Stimulated activated CD4-positive, alpha-beta T cell treated with anti-CD3 and anti-CD28 coated beads, Interleukin-15, amount 100 ng/mL, for 24 hours (primary cell): ENCODE results near the gene TRMT11.
"Not testable (repeated sequence)": the region's sequence is repeated elsewhere in the genome, so short reads cannot be mapped to it uniquely, and the experiment has no call there.

Source experiments
- DNase-seq: peaks from one replicate; pipeline ENCODE4 v3.0.0-alpha.2; 2020

TRMT11 gene

DNA sequence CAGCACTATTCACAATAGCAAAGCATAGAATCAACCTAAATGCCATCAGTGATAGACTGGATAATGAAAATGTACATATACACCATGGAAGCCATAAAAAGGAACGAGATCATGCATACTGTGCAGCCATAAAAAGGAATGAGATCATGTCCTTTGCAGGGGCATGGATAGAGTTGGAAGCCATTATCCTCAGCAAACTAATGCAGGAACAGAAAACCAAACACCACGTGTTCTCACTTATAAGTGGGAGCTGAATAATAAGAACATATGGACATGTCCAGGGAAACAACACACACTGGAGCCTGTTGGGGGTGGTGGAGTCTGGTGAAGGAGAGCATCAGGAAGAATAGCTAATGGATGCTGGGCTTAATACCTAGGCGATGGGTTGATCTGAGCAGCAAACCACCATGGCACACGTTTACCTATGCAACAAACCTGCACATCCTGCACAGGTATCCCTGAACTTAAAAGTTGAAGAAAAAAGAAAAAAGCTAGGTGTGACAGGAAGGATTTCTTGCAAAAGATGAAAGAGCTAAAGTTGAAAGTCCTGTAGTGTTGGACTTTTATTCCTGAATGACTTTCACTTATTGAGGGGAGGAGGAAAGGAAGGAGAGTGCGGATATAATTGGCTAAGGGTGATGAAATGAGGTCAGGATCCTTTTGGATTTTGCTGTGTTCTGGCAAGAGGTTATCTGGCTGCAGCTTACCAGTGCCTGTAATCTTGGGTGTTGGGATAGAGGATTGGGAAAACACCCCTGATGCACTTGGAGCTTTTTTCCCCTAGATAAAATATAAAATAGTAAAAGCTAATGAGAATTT lies 8.5 kb downstream of the TRMT11 start:
- DNase-seq, result no peak

DNA sequence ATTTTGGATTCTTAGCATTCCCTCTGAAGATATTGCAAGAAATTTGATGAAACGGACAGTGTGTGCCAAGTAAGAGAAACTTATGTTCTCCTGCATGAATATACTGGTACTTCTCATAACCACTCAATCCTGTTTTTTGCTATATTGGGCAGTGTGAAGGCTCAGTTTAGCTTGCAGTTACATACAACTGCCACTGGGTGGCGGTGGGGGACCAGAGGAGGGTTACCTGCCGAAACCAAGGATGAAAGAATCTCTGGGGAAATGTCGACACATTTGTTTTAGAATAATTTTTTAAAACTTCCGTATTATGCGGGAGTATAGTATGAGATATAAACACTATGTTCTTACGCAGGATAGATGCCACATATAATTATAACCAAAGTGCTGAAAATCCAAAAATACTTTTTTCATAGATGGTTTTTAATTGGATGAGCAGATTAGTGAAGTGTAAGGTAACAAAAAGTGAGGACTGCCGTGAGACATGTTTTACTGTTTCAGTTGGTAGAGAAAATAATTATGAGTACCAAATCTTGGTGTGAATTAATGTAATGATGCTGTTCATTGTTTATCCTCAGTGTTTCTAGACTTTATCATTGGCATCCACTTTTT lies 9.7 kb downstream of the TRMT11 start:
- DNase-seq, result peak; percentile 73

DNA sequence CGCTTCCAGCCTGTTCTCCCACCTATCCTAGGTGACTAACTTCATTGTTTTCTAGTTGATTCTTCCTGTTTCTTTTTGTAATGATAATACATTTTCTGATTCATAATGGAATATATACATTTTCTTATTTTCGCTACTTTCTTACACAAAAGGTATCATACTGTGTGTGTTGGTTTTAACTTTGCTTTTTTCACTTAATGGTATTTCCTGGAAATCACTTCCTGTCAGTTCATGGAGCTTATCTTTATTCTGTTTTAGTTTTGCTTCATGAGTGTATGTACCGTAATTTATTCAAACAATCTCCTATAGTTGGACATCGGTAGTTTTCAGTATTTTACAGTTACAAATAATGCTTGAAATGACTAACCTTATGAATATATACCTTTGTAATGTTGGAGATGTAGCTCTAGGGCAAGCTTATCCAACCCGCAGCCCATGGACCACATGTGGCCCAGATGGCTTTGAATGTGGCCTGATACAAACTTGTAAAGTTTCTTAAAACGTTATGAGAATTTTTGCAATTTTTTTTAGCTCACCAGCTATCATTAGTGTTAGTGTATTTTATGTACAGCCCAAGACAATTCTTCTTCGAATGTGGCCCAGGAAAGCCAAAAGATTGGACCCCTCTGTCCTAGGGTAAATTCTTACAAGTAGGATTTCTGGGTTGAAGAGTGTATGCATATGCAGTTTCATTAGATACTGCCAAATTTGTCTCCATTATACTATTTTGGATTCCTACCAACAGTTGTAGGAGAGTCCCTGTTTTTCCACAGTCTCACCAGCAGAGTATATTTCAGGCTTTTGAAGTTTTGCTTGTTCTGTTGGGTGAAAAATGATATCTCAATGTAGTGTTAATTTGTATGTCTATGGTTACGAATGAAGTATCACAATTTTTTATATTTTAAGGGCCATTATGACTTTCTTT lies 16.7 kb downstream of the TRMT11 start:
- DNase-seq, result no peak

DNA sequence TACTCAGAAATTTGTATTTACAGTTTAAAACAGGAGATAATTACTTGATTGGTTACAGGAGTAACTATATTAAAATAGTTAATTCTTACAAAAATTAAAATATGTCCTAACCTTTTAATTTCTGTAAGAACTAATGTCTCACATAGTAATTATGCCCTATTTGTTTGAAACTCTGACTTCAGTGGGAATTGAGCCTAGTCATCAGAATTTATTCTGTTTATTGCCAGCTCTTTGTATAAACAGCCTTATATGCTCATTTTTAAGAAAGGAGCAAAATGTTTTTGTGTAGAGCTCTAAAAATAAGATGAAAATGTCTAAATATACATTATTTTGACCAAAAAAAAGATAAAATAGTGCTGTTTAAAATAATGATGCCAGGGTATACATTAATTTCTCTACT lies 21.5 kb downstream of the TRMT11 start:
- no peak for DNase-seq

DNA sequence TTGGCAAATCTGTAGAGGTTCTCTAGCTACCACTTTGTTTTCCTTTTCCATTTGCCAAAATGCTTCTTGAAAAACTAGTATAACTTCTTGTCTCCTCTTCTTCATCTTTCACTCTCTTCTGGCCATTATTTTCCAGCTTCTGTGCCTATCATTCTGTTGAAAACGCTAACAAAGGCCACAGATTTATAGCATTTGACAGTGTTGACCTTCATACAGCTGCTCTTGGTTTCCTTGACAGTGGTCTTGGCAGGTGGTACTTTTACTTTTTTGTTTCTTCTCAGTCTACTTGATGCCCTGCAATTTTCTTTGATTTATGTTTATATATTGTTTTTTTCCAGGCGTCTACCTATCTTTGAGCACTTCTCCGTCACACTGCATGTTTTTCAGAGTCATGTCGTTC lies 23.7 kb downstream of the TRMT11 start:
- no peak for DNase-seq

DNA sequence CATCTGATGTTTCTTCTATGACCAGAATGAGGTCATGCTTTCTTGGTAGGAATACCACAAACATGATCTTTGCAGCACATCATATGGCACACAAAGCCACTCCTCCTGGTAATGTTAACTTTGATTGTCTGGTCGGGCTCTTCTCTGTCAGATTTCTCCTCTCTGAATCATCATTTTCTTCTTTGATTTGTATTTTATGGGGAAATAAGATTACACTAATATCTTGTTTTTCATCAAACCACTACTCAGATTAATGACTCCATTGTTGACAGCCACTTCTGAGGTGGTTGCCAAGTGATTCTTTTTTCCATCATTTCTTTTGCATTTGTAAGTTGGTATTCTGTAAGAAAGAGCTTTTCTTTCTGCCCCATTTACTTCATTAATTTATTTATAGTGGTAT lies 29.5 kb downstream of the TRMT11 start:
- no peak for DNase-seq

DNA sequence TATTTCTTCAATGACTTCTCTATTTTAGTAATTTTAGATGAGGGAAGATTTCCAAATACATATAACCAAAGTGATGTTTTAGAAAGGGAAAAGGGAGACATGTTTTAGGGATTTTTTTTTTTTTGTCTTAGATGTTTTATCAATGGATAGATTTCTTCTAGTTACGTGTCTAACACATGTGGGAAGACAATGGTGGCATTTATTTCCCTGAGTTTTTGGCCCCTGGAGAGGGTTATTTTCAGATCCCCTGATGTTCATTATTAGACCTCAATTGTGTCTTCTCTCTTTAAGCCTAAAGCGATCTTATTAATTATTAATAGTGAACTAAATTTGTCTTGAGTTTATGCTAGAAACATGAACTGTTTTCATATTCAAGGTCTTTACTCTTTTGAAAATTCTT lies 30.3 kb downstream of the TRMT11 start:
- DNase-seq, result no peak

DNA sequence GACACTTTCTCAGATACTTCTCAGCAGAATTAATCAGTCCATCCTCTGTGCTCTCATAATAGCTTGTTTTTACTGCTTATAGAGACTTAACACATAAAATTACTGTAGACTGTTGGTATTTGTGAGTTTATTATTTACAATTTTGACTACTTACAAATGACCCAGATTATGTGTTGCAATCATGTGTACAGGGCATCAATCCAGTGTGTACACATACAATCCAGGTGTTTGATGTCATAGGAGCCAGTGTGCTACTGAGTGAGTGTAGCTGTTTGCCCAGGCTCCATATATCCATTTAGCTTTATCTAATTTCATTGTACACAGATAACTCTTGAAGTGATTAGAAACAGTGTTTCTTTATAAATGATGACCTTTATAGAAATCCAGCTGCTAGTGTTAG lies 31.3 kb downstream of the TRMT11 start:
- DNase-seq, result no peak

DNA sequence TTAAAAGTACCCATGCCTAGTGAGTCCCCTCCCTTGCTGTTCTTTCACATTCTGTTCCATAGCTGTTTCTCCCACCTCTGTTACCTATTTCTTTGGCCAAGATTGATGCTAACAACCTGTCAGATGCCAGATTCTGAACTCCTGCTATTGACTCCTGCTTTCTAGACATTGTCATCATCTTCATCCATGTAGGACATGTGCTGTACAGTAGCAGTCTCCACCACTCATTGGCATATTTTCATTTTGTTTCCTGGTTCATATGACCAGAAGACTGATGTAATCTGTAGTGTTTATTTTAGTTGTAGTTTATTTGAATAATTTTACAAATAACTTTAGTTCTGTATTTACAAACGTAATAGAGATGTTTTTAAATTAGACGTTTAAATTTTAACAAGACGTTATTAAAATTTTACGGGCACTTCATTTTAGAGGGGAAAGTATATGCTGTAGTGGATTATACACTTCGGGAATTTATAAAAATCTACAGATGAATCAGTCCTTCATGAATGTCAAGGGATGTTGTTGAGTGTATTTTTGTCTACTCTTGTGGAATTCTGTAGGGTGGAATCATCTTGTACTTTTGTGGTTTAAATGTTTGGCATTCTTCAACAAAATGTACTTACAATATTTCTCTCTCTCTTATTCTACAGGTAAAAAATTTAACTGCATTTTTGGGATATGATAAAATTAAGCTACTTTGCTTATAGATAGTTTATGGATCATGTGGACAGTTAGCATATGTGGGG lies 34.1 kb downstream of the TRMT11 start:
- no peak for DNase-seq

DNA sequence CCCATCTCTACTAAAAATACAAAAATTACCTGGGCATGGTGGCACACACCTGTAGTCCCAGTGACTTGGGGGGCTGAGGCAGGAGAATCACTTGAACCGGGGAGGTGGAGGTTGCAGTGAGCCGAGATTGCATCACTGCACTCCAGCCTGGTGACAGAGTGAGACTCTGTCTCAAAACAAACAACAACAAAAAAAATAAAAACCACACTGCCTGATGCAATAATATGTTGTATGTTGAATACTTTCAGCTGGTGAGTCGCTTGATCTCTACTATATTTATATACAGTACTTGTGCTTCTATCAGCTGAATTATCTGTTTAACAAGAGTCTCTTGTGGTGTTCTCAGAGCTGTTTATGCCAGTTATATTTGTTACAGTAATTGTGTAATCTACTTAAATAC lies 37.1 kb downstream of the TRMT11 start:
- not testable (repeated sequence) for DNase-seq

DNA sequence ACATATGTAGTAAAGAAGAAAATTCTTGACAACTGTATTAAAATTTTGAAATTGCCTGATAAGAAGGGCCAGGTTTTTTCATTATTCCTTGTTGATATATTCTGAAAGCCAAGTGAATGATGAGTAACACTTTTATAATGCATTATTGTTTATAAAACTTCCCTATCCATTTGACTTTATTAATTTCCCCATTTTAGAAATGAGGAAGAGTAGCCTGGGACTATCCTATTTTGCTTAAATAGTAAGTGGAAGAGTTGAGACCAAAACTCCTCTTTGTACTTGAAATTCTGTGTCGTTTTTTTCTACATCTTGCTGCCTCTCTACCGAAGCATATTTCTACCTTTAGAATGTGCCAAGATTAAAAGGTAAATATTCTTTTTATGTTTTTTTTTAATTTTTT lies 39.7 kb downstream of the TRMT11 start:
- no peak for DNase-seq

DNA sequence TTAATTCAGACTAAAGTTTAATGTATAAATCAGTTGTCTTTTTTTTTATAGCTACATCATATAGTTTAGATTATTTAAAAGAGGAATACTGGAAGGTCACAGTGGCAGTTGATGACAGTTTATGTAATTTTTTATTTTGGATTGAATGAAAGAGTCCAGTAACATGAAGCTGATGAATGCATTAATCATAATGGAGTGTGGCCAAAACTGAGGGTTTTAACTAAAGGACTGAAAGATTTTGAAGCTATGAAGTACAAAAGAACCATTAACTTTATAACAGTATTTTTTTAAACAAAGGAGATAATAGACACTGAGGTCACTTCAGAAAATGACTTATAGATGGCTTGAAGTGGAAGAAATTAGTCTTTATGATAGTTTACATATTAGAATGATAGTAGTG lies 41.3 kb downstream of the TRMT11 start:
- no peak for DNase-seq

DNA sequence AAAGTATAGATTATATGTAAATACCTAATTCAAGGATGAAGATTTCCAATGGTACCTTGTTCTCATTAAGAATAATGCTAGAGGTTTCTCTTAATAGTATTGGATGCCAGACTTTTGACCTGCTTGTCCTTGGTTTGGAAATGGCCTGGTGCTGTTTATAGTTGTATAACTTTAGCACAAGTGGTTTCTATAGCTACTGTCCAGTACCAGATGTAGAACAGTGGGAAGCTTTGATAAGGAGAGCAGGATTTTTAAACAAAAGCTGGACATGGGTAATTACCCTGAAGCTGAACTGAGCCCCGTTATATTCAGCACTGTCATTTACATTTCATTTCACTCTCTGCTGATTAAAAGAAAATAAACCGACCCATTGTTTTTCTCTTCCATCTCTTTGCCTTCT lies 43.7 kb downstream of the TRMT11 start:
- no peak for DNase-seq

DNA sequence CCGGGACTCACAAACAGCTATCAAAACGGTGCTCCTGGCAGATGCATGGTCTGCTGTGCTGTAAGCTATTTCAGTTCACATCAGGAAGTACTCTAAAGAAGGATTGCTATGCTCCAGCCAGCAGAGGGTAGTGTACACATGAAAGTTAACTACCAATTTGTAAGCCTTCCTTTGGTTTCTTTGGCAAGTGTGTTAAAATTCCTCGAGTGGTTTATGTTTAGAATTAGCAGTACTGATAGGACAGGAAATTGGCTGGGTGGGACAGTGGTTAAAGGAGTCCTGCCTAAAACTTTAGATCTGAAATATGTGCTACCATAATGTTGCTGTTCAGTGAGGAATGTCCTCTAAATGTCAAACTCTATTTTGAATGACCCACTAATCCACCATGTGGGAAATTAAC lies 47.4 kb downstream of the TRMT11 start:
- no peak for DNase-seq

DNA sequence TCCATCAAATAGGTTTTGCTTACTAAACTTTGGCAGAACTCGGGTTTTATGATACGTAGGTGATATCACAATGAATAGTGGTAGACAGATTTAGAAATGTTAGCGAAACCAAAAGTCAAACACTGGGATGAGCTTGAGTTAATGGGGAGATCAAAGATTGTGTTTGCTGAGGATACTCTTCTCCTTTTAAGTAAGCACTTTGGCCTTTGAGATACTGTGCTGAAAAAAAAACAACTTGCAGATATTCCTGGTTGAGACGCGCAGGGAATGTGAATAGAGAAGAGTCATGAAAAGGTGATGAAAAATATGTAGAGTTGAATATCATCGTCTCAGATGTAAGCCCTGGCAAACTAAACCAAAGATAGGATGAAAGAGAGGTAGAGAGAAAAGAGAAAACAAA lies 48.3 kb downstream of the TRMT11 start:
- no peak for DNase-seq

DNA sequence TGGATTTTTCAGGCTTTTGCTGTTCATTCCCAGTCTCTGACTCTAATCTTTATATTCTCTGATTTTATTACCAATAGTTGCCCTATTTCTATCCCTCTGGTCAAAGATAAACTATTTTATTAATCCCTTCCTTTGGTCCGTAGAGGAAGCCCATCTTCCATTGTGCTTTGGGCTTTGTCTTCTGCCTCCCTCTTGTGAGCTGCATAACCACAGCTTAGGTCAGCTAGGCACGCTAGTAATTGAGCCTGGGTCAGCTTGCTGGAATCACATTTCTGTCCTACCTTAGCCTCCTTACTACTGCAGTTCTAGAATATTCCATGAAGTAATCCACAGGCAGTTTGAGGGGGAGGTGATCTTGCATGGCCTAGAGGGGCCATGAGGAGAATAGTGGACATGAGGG lies 49.4 kb downstream of the TRMT11 start:
- no peak for DNase-seq

DNA sequence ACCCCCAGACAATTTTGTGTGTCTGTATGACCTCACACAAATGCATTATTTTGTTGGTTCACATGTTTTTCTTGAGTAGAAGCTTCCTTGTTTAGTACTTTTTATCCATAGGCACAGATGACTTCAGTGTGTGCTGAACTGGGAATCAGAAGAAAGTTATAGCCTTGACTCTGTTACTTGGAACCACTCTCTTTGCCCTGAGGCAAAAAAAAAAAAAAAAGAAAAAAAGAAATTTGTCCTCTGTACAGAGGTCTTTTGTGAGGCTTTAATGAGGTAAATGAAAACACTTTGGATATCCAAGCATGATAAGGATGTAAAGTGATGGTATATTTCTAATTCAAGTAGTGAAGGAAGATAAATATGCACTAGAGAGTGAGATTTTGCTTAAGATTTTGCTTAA lies 51.9 kb downstream of the TRMT11 start:
- no peak for DNase-seq

DNA sequence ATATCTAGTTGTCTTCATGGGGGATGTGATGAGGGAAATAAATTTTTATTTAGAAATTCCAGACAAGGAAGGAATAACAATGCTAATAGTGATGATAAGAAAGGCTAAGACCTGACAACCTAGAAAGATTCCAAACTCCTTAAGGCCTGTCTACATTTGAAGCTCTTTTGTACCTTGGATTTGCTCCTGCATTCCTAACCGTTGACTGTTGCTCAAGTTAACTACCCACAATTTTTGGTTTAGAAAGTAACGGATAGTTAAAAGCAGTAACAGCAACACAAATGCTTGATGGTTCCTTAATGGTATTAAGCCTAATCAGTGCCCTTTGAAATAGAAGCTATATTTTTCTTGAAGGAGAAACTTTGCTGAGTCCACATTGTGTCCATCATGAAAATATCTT lies 52.9 kb downstream of the TRMT11 start:
- no peak for DNase-seq

DNA sequence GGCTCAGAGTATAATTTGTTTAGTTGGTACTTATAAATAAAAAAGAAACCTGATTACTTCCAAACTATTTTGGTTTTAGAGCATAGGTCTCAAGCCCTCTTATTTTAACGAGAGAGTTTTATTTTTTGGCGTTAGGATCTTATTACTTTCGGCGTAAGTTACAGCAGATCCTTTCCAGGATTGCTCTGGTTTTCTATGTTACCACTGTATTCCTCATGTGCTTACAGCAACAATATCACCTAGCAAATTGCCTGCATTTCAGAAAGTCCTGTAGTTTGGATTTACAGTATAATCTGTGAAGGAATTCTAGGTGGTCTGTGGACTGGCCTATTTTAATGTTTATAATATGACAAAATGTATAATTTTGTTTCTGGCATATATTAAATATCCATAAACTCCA lies 54.1 kb downstream of the TRMT11 start:
- DNase-seq, result no peak

DNA sequence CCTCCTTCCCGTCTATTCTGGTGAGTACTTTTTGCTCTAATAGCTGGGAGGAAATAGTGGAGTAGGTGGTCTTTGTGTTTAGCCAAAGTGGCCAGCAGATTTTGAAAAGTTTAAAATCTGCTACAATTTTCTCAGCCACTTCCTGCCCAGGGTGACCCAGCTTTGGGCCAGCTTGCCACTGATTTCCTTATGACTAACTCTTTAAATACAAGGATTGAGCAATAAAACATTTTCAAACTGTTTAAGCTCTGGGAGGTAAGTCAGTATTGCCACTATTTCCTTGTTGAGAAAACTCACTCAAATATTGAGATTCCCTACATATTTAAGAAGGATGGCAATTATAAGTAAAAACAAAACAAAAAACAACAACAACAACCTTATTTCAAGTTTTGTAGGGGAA lies 54.5 kb downstream of the TRMT11 start:
- DNase-seq, result no peak

DNA sequence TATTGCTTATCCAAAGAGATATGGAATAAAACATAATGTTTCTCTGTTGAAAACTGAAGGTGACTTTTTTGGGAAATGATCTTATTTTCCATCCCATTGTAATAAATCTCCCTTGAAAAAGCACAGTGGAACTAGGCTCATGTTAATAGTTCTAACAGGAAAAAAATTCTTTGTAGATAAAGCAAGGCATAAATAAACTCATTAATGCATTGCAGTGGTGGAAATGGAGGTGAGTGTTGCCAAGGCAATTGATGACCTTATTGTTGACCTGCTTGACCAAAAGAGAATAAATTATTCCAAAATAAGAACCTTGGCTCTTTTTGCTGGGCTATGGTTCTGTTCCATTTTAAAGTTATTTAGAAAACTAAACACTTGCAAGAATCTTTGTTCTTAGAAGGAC lies 55.2 kb downstream of the TRMT11 start:
- DNase-seq, result no peak

DNA sequence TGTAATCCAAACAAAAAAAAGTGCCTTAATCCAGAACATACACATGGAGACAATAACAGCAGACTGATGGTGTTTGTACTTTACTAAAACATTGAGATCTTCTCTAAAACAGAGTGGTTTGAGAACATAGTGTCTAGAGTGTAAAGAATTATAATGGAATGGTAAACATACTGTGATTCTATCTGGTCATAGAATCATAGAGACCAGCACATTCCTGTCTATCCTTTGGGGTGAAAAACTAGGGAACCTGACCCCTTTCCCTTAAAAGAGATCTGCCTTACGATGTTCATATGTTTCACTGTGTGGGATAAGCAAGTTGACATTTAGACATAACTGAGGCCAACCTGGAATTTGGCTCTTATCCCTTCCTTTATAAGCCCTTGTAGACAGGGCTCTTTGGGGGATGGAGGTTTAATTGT lies 55.7 kb downstream of the TRMT11 start:
- no peak for DNase-seq

DNA sequence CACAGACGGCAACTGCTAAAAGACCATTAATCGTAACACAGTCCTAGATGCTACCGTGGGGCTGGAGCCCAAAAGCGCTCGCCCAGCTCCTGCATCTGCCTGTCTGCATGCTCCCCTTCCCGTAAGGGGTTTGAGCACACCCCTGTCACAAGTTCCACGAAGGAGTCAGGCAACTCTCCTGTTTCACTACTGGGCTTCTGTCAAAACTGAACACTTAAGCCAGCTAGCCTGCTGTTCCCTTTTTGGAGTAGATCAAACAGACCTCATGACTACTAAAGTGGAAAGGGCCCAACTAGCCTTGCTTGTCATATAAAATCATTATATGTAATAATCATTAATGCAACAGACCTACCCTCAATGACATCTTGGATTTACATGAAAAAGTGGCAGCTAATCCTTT lies 61.3 kb downstream of the TRMT11 start:
- no peak for DNase-seq
